Adrenal gland (tissue), 5 donors: Measurements from ENCODE around the gene CD33.

Experiments
- CTCF ChIP-seq, 6 experiments: fragments of 450-650 bp in 4 of 6; fragments of 200-600 bp in 2 of 6; sonication (generic) in 1 of 6; IDR thresholded peaks; 1 replicate in 5 of 6; 2 replicates in 1 of 6; pipeline versions ENCODE4 v1.5.1 to v1.8.0; 2016 to 2021; ENCODE audit warnings: antibody characterized with exemption in 6 of 6, mild to moderate bottlenecking in 2 of 6, moderate library complexity in 1 of 6
- POLR2A ChIP-seq, 2 donors: fragments of 450-650 bp; IDR thresholded peaks; one replicate each; pipeline ENCODE4 v1.6.1; 2017; ENCODE audit warnings: antibody characterized with exemption in 2 of 2, mild to moderate bottlenecking in 2 of 2, moderate library complexity in 1 of 2
- donor health status: DM: no; HTN: no; CAD: no.

- TF ChIP-seq CTCF (IDR thresholded peaks at IDR 0.05) = no peak
- no peak for TF ChIP-seq POLR2A (IDR thresholded peaks at IDR 0.05)
Measured at GRCh38 chr19:51277112-51277511, 52.2 kb downstream of the CD33 start.
